ENCODE data around the gene FOXG1.

- no peak for TF ChIP-seq CTCF (conservative IDR thresholded peaks at IDR 0.05; ENCODE audit: low read depth, low read length)
- no peak for TF ChIP-seq RFX5 (IDR thresholded peaks at IDR 0.05; ENCODE audit: low read depth, low read length)
- no peak for TF ChIP-seq POLR2A (IDR thresholded peaks at IDR 0.05; ENCODE audit: low read depth, low read length)
- no peak for TF ChIP-seq NFE2L2 (IDR thresholded peaks at IDR 0.05; ENCODE audit: low read depth, low read length)
- TF ChIP-seq ELK1 (IDR thresholded peaks at IDR 0.05; ENCODE audit: borderline replicate concordance, low read depth, low read length) = no peak
- TF ChIP-seq USF2 (IDR thresholded peaks at IDR 0.05; ENCODE audit: low read depth, low read length) = no peak
- no peak for TF ChIP-seq SMC3 (IDR thresholded peaks at IDR 0.05; ENCODE audit: low read depth, low read length)
- no peak for TF ChIP-seq RAD21 (IDR thresholded peaks at IDR 0.05; ENCODE audit: low read length)
- TF ChIP-seq CEBPB (IDR thresholded peaks at IDR 0.05; ENCODE audit: low read depth, low read length) = no peak
- no peak for TF ChIP-seq FOS (IDR thresholded peaks at IDR 0.05; ENCODE audit: low read depth, low read length)
- TF ChIP-seq MXI1 (IDR thresholded peaks at IDR 0.05; ENCODE audit: borderline replicate concordance, low read depth, low read length) = no peak
- no peak for TF ChIP-seq BHLHE40 (IDR thresholded peaks at IDR 0.05; ENCODE audit: low read depth, low read length)
- no peak for TF ChIP-seq MAZ (IDR thresholded peaks at IDR 0.05; ENCODE audit: borderline replicate concordance, low read depth, low read length)
Observed at GRCh38 chr14:28760431-28760996, 6.1 kb upstream of the FOXG1 start.
